GM12878 (cell line): ENCODE measurements around the gene CALCR. TPM values are rescaled to one million over a fixed set of nuclear protein-coding genes. Genes with fewer than 3 reads are reported as not detected.

Experiments
- ATAC-seq: fragments of 200-7000 bp; cut with Tn5 transposase; 3 replicates; pipeline ENCODE4 v1.9.1; 2020; ENCODE audit warnings: mild to moderate bottlenecking, moderate library complexity
- BruUV-seq: library from RNA; stranded (reverse); fragments of 400-500 nt; replicated peaks from 2 replicates; lab custom pipeline; 2021; lab: Mats Ljungman, UMichigan
- CTCF ChIA-PET: fragments of 300-600 bp; sonication (Branson Sonifier 250); formaldehyde crosslinking; extraction: SDS; loops from one replicate; lab custom pipeline; 2021; ENCODE audit warnings: inconsistent platforms; lab: Yijun Ruan, JAX
- POLR2A ChIA-PET: fragments of 350-600 bp; formaldehyde crosslinking; extraction: SDS; loops from one replicate; lab custom pipeline; 2021; ENCODE audit warnings: inconsistent platforms; lab: Charles Lee
- RAD21 ChIA-PET: fragments of 300-600 bp; sonication (Branson Sonifier 250); formaldehyde crosslinking; loops from one replicate; lab custom pipeline; 2023; ENCODE audit warnings: antibody characterized with exemption; ENCODE audit not compliant: unreplicated experiment; lab: Charles Lee
- SMC1A ChIA-PET: fragments of 300-600 bp; sonication (Branson Sonifier 250); formaldehyde crosslinking; loops from one replicate; lab custom pipeline; 2023; ENCODE audit not compliant: unreplicated experiment, uncharacterized antibody; lab: Charles Lee
- DNase-seq: peaks from one replicate; pipeline ENCODE4 v3.0.0-alpha.2; 2011; ENCODE audit warnings: low read depth, low spot score
- FAIRE-seq: peaks from 3 replicates; lab custom pipeline; 2011; peaks lifted over from hg19 to GRCh38; lab: Jason Lieb, UNC
- H2AFZ ChIP-seq: 2 replicates; pipeline ENCODE4 v1.6.0; 2011; ENCODE audit warnings: low read depth, low read length, control low read depth; ENCODE audit not compliant: control insufficient read depth
- H3K27ac ChIP-seq: 2 replicates; pipeline ENCODE4 v1.5.1; 2011; ENCODE audit warnings: control low read depth; ENCODE audit not compliant: control insufficient read depth, insufficient read depth
- H3K27me3 ChIP-seq, 2 experiments: replicated peaks in 1 of 2; 2 replicates each; pipeline versions ENCODE4 v1.6.0 to v1.6.1; 2011; ENCODE audit warnings: low read length in 1 of 2; ENCODE audit not compliant: control insufficient read depth in 2 of 2, insufficient read depth in 2 of 2
- H3K36me3 ChIP-seq, 2 experiments: 2 replicates each; pipeline ENCODE4 v1.5.1; 2011; ENCODE audit warnings: low read length in 1 of 2; ENCODE audit not compliant: control insufficient read depth in 2 of 2, insufficient read depth in 2 of 2
- H3K4me1 ChIP-seq: 2 replicates; pipeline ENCODE4 v1.6.1; 2011; ENCODE audit warnings: mild to moderate bottlenecking, low read length, moderate library complexity, mixed read lengths; ENCODE audit not compliant: control insufficient read depth, insufficient read depth
- H3K4me2 ChIP-seq: 2 replicates; pipeline ENCODE4 v1.6.0; 2011; ENCODE audit warnings: control low read depth; ENCODE audit not compliant: control insufficient read depth, insufficient read depth
- H3K4me3 ChIP-seq: fragments of 200-600 bp; sonication (generic); 2 replicates; pipeline ENCODE4 v1.5.1; 2016
- H3K79me2 ChIP-seq: 2 replicates; pipeline ENCODE4 v1.6.0; 2011; ENCODE audit warnings: low read length; ENCODE audit not compliant: control insufficient read depth, insufficient read depth
- H3K9ac ChIP-seq: 2 replicates; pipeline ENCODE4 v1.8.0; 2011; ENCODE audit warnings: low read length, control low read depth, mixed read lengths; ENCODE audit not compliant: control insufficient read depth, insufficient read depth
- H3K9me3 ChIP-seq: replicated peaks from 3 replicates; pipeline ENCODE4 v1.5.1; 2011; ENCODE audit warnings: mild to moderate bottlenecking, low read length; ENCODE audit not compliant: control insufficient read depth, insufficient read depth
- H4K20me1 ChIP-seq: 2 replicates; pipeline ENCODE4 v1.6.0; 2011; ENCODE audit not compliant: control insufficient read depth, insufficient read depth
- BHLHE40 ChIP-seq, 2 experiments: fragments of 450-650 bp in 1 of 2; IDR thresholded peaks; 2 replicates each; pipeline ENCODE4 v1.6.1; 2011 to 2017; ENCODE audit warnings: low read depth in 2 of 2, borderline replicate concordance in 1 of 2, improper control_type of control experiment in 1 of 2, low read length in 1 of 2, mild to moderate bottlenecking in 1 of 2
- IRF5 ChIP-seq: fragments of 450-650 bp; IDR thresholded peaks from 2 replicates; pipeline ENCODE4 v1.6.1; 2017; ENCODE audit warnings: borderline replicate concordance
- MXI1 ChIP-seq: fragments of 150-350 bp; IDR thresholded peaks from 2 replicates; pipeline ENCODE4 v1.6.1; 2011; ENCODE audit warnings: low read depth, mild to moderate bottlenecking, inconsistent platforms, low read length, improper control_type of control experiment
- PKNOX1 ChIP-seq: fragments of 450-650 bp; IDR thresholded peaks from 2 replicates; pipeline ENCODE4 v1.6.1; 2016; ENCODE audit warnings: mild to moderate bottlenecking
- PML ChIP-seq: IDR thresholded peaks from 2 replicates; pipeline ENCODE4 v1.6.1; 2012; ENCODE audit warnings: low read length, inconsistent platforms
- RBBP5 ChIP-seq: fragments of 200-600 bp; sonication (generic); conservative IDR thresholded peaks from 2 replicates; pipeline ENCODE4 v1.6.1; 2016
- RFX5 ChIP-seq: IDR thresholded peaks from 2 replicates; pipeline ENCODE4 v1.6.1; 2011; ENCODE audit warnings: low read depth, low read length, improper control_type of control experiment
- SIN3A ChIP-seq: IDR thresholded peaks from 2 replicates; pipeline ENCODE4 v1.6.1; 2012; ENCODE audit warnings: low read depth, low read length, improper control_type of control experiment
- SP1 ChIP-seq: IDR thresholded peaks from one replicate; pipeline ENCODE4 v1.6.1; 2011; ENCODE audit warnings: low read depth, low read length
- WRNIP1 ChIP-seq: IDR thresholded peaks from 2 replicates; pipeline ENCODE4 v1.6.1; 2011; ENCODE audit warnings: low read depth, low read length, improper control_type of control experiment, borderline replicate concordance
- ZNF207 ChIP-seq: fragments of 450-650 bp; IDR thresholded peaks from 2 replicates; pipeline ENCODE4 v1.6.1; 2014; ENCODE audit warnings: antibody characterized with exemption, mild to moderate bottlenecking, borderline replicate concordance
- WGBS: methylation state at CpG from one replicate; pipeline ENCODE4 v1.1.6; 2016; ENCODE audit warnings: low lambda C conversion rate; ENCODE audit not compliant: insufficient replicate concordance, insufficient coverage; ENCODE audit errors: missing lambda C conversion rate; 5-methylcytosine and 5-hydroxymethylcytosine counted together
- in situ Hi-C: fragments of 300-500 bp; cut with MboI; formaldehyde crosslinking; loops from 9 replicates; pipeline ENCODE4 v1.14.3; 2018; ENCODE audit warnings: mixed read lengths
- intact Hi-C: fragments of 100-400 bp; cut with micrococcal nuclease; formaldehyde crosslinking; loops from one replicate; pipeline ENCODE4 v1.14.2; 2022; ENCODE audit not compliant: unreplicated experiment
- polyA plus RNA-seq, 11 experiments: library from polyadenylated mRNA; depleted of rRNA in 4 of 11; unstranded in 6 of 11; stranded (reverse) in 5 of 11; fragments of >200 nt; fragmentation: Nextera tagmentation in 4 of 11; fragmentation: Illumina TruSeq in 1 of 11; extraction: Ambion mirVana in 4 of 11; extraction: Trizol in 1 of 11; gene quantifications; 1 replicate in 1 of 11; 2 replicates in 10 of 11; pipeline versions ENCODE4 v1.2.1 to v1.2.3, GENCODE V29; 2011 to 2016; ENCODE audit warnings: inconsistent platforms in 2 of 11, missing spikeins in 2 of 11, low read depth in 1 of 11
- total RNA-seq, 4 experiments: library from RNA; depleted of rRNA in 3 of 4; stranded (reverse); fragments of >200 nt in 3 of 4; fragmentation: Illumina TruSeq in 1 of 4; extraction: Trizol in 1 of 4; gene quantifications; 2 replicates each; pipeline versions ENCODE4 v1.2.1 to v1.2.3, GENCODE V29; 2013 to 2021

The CALCR gene
- total and polyA plus RNA-seq, 10 of the 15 experiments (the other 5 are each of a cell fraction or from before 2014, with no cell fraction given): not detected

DNA sequence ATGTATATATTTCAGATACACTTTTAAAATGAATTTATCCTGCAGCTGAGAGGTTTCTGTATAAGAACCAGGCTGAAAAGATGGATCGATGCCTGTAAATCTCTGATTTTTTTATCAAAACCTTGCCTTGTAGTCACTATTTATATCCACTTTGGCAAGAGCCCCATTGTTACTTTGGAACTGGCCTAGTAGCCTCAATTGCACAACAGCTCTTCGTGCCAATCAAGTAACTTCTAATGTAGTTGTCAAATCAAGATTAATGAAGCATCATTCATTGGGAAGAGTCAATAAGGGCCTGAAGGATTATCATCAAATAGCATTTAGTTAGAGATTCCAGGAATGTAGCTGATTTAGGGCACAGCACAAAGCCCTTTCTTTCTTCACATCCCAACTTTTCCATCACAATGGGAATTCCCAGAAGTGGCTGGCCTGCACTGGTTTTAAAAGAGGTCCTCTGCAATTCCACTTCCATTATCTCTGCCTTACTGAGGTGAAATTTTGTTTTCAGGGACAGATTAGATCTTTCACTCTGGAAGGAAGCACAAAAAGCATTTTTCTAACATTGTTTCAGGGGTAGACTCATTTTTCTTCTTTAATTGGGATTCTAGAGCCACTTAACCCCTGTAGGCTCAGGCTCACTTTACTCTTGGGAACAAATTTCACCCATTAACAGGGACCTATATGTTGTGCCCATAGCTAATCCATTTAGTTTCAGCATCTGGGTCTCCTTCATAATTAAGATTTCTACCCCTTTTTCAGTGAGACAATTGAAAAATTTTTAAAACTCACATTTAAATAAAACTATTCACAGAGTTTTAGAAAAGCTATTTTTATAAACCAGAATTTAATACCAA is 97.8 kb downstream of the CALCR start:
- Histone ChIP-seq H3K4me1 (no peaks in the 10 kb centered on the region), H3K4me2 (no peak overlapping the region), H3K79me2 (no peaks in the 10 kb centered on the region), H3K9ac (no peak overlapping the region), H3K36me3 (no peaks in the 10 kb centered on the region), H3K27me3 (no peaks in the 10 kb centered on the region), H2AFZ (no peak overlapping the region), H4K20me1 (no peaks in the 10 kb centered on the region), H3K27ac (no peak overlapping the region), H3K9me3 (no peaks in the 10 kb centered on the region), H3K4me3 (no peak overlapping the region)
- 34% methylated on average over 2 of the region's 2 CpGs for whole genome bisulfite sequencing
- POLR2A ChIA-PET: no interaction called here
- CTCF ChIA-PET: no interaction called here
- intact Hi-C loops (no loop called here), in situ Hi-C loops (no loop called here)
- BruUV-seq: no TSS peak
- ATAC-seq (no peak), FAIRE-seq (no peak), DNase-seq (no peak)
- TF ChIP-seq BHLHE40 (IDR thresholded peaks at IDR 0.05; ENCODE audit: borderline replicate concordance in 1 of 2, low read depth in 2 of 2, low read length in 1 of 2): no peak
- no peak for TF ChIP-seq RFX5
- TF ChIP-seq RBBP5: no peak
- RAD21 ChIA-PET: no interaction called here
- SMC1A ChIA-PET: interaction anchor here (0.5 to 1.2 kb wide), 2 partner anchors 23 to 815 kb away, joined by 3 read pairs; no protein-coding TSS in a partner anchor

DNA sequence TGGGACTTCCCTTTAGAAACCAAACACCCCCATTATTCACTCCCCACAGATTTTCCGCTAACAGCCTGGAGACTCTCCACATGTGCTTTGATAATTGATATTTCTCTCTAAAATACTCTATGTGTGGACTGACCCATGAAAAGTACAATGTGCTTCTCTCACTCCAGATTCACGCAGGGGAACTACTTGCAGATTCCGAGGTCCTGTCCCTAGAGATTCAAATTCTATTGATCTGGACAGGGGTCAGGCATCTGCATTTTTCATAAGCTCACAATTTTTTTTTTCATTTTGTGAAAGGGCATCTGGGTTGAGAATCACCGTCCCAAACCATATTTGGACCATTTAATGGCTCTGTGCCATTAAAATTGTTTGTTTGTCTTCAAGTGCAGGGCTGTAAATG is 98.7 kb downstream of the CALCR start:
- ChIA-PET CTCF (no interaction called here), RAD21 (no interaction called here), SMC1A (interaction anchor here (1.2 kb wide), 1 partner anchor 22 kb away, joined by 3 read pairs; no protein-coding TSS in a partner anchor), POLR2A (no interaction called here)
- H3K27me3 ChIP-seq: no peaks in the 10 kb centered on the region
- WGBS: 54% methylated on average over 4 of the region's 4 CpGs
- FAIRE-seq (no peak), ATAC-seq (no peak), DNase-seq (no peak)
- no peak overlapping the region for H3K4me2 ChIP-seq
- H3K9me3 ChIP-seq: no peaks in the 10 kb centered on the region
- no peaks in the 10 kb centered on the region for H3K36me3 ChIP-seq
- H3K27ac ChIP-seq: no peak overlapping the region
- no peaks in the 10 kb centered on the region for H3K79me2 ChIP-seq
- BruUV-seq: no TSS peak
- in situ Hi-C loops: no loop called here
- no peak overlapping the region for H3K4me3 ChIP-seq
- H3K9ac ChIP-seq: no peak overlapping the region
- no peaks in the 10 kb centered on the region for H4K20me1 ChIP-seq
- H2AFZ ChIP-seq: no peak overlapping the region
- no peaks in the 10 kb centered on the region for H3K4me1 ChIP-seq
- intact Hi-C loops: no loop called here
- TF ChIP-seq SP1: no peak
- TF ChIP-seq WRNIP1: no peak
- TF ChIP-seq PML: no peak
- TF ChIP-seq IRF5: no peak
- no peak for TF ChIP-seq ZNF207
- TF ChIP-seq SIN3A: no peak
- TF ChIP-seq MXI1: no peak
- no peak for TF ChIP-seq PKNOX1
